HCT116 (cell line): ENCODE measurements around the gene FAM53B. TPM values are rescaled to one million over a fixed set of nuclear protein-coding genes. Genes with fewer than 3 reads are reported as not detected.
A peak's percentile ranks its signal among the peaks of the same experiment; 100 is the strongest.

Experiments
- ATAC-seq: fragments of 200-7000 bp; cut with Tn5 transposase; 2 replicates; pipeline ENCODE4 v1.9.1; 2020; ENCODE audit warnings: mild to moderate bottlenecking, moderate library complexity
- BruUV-seq: library from RNA; stranded (reverse); fragments of 400-500 nt; replicated peaks from 2 replicates; lab custom pipeline; 2021; lab: Mats Ljungman, UMichigan
- CTCF ChIA-PET: fragments of 300-600 bp; sonication (Branson Sonifier 250); formaldehyde crosslinking; loops from one replicate; lab custom pipeline; 2021; ENCODE audit warnings: antibody characterized with exemption; lab: Charles Lee
- POLR2A ChIA-PET: fragments of 300-600, 350-600 bp; sonication (Branson Sonifier 250); formaldehyde crosslinking; loops from one replicate; lab custom pipeline; 2021; ENCODE audit warnings: antibody characterized with exemption; lab: Charles Lee
- RAD21 ChIA-PET, 2 experiments: fragments of 300-600 bp; sonication (Branson Sonifier 250); formaldehyde crosslinking; loops; one replicate each; lab custom pipeline; 2023; ENCODE audit warnings: low total read pairs in 2 of 2; ENCODE audit not compliant: uncharacterized antibody in 2 of 2, unreplicated experiment in 2 of 2, low non-redundant PET in 1 of 2; lab: Charles Lee
- DNase-seq: peaks from one replicate; pipeline ENCODE4 v3.0.0-alpha.2; 2010; ENCODE audit warnings: low read depth, low spot score
- H2AFZ ChIP-seq: fragments of 200-600 bp; shearing (Covaris generic), sonication (generic); 2 replicates; pipeline ENCODE4 v1.6.1; 2017; ENCODE audit warnings: low read depth, mixed run types, mixed read lengths, antibody characterized with exemption, low read length; ENCODE audit not compliant: poor library complexity, severe bottlenecking
- H3K27ac ChIP-seq: 2 replicates; pipeline ENCODE4 v1.5.1; 2012; ENCODE audit warnings: low read depth, low read length
- H3K27me3 ChIP-seq: fragments of 200-600 bp; sonication (generic); 2 replicates; pipeline ENCODE4 v1.6.1; 2016; ENCODE audit warnings: mixed run types, low read length, mixed read lengths; ENCODE audit not compliant: insufficient read depth
- H3K36me3 ChIP-seq, 2 experiments: fragments of 200-500 bp in 1 of 2; fragments of 200-600 bp in 1 of 2; sonication (Bioruptor generic) in 1 of 2; sonication (generic) in 1 of 2; 2 replicates each; pipeline versions ENCODE4 v1.5.1 to v1.6.1; 2014 to 2016; ENCODE audit warnings: low read length in 2 of 2, inconsistent platforms in 1 of 2, mixed read lengths in 1 of 2, mixed run types in 1 of 2; ENCODE audit not compliant: insufficient read depth in 2 of 2, control insufficient read depth in 1 of 2
- H3K4me1 ChIP-seq, 2 experiments: fragments of 200-600 bp in 1 of 2; sonication (generic) in 1 of 2; 2 replicates each; pipeline versions ENCODE4 v1.5.1 to v1.6.1; 2012 to 2017; ENCODE audit warnings: low read length in 2 of 2, inconsistent platforms in 1 of 2, mild to moderate bottlenecking in 1 of 2, mixed read lengths in 1 of 2, mixed run types in 1 of 2, moderate library complexity in 1 of 2; ENCODE audit not compliant: insufficient read depth in 2 of 2, control insufficient read depth in 1 of 2
- H3K4me2 ChIP-seq: fragments of 200-600 bp; sonication (generic); 2 replicates; pipeline ENCODE4 v1.6.1; 2017; ENCODE audit warnings: mixed run types, low read length, mixed read lengths
- H3K4me3 ChIP-seq, 2 experiments: fragments of 200-600 bp in 1 of 2; sonication (generic) in 1 of 2; replicated peaks in 1 of 2; 2 replicates each; pipeline ENCODE4 v1.5.1; 2011 to 2016; ENCODE audit warnings: low read length in 2 of 2, control low read depth in 1 of 2, low read depth in 1 of 2, mild to moderate bottlenecking in 1 of 2, mixed read lengths in 1 of 2, mixed run types in 1 of 2
- H3K79me2 ChIP-seq: fragments of 200-600 bp; sonication (generic); 2 replicates; pipeline ENCODE4 v1.6.1; 2017; ENCODE audit warnings: mild to moderate bottlenecking, mixed run types, low read length, moderate library complexity, mixed read lengths; ENCODE audit not compliant: insufficient read depth
- H3K9ac ChIP-seq: fragments of 200-600 bp; sonication (generic); 2 replicates; pipeline ENCODE4 v1.6.1; 2016; ENCODE audit warnings: low read length, mixed read lengths
- H3K9me2 ChIP-seq: fragments of 200-600 bp; sonication (generic), shearing (Covaris generic); 2 replicates; pipeline ENCODE4 v1.6.1; 2017; ENCODE audit warnings: mixed run types, mild to moderate bottlenecking, moderate library complexity; ENCODE audit not compliant: insufficient read depth
- H3K9me3 ChIP-seq, 2 experiments: fragments of 200-500 bp in 1 of 2; fragments of 200-600 bp in 1 of 2; sonication (Bioruptor generic) in 1 of 2; sonication (generic) in 1 of 2; 2 replicates each; pipeline ENCODE4 v1.6.1; 2014 to 2017; ENCODE audit warnings: low read length in 2 of 2, mixed read lengths in 2 of 2, inconsistent platforms in 1 of 2, low read depth in 1 of 2, mild to moderate bottlenecking in 1 of 2, mixed run types in 1 of 2, moderate library complexity in 1 of 2; ENCODE audit not compliant: control insufficient read depth in 1 of 2, insufficient read depth in 1 of 2
- H4K20me1 ChIP-seq: fragments of 200-600 bp; sonication (generic), shearing (Covaris generic); 2 replicates; pipeline ENCODE4 v1.6.1; 2017; ENCODE audit warnings: mixed run types, mild to moderate bottlenecking, moderate library complexity; ENCODE audit not compliant: insufficient read depth
- CBX3 ChIP-seq: IDR thresholded peaks from 2 replicates; pipeline ENCODE4 v1.6.1; 2012; ENCODE audit warnings: low read depth
- CTCF ChIP-seq, 3 experiments: fragments of 200-600 bp in 1 of 3; sonication (generic) in 1 of 3; IDR thresholded peaks in 2 of 3; conservative IDR thresholded peaks in 1 of 3; 2 replicates each; pipeline ENCODE4 v1.5.1; 2012 to 2017; ENCODE audit warnings: low read depth in 2 of 3, low read length in 2 of 3, antibody characterized with exemption in 1 of 3, borderline replicate concordance in 1 of 3, control low read depth in 1 of 3, mild to moderate bottlenecking in 1 of 3, mixed read lengths in 1 of 3, mixed run types in 1 of 3, moderate library complexity in 1 of 3; ENCODE audit not compliant: insufficient read depth in 1 of 3
- JUND ChIP-seq: IDR thresholded peaks from 2 replicates; pipeline ENCODE4 v1.6.1; 2012
- MAX ChIP-seq: IDR thresholded peaks from 2 replicates; pipeline ENCODE4 v1.6.1; 2012
- POLR2AphosphoS5 ChIP-seq: IDR thresholded peaks from 2 replicates; pipeline ENCODE4 v1.6.1; 2011; ENCODE audit warnings: mild to moderate bottlenecking, low read depth, low read length, moderate library complexity
- SP1 ChIP-seq: IDR thresholded peaks from 2 replicates; pipeline ENCODE4 v1.6.1; 2012; ENCODE audit warnings: low read depth
- ZNF274 ChIP-seq: fragments of 200-500 bp; sonication (Bioruptor generic); IDR thresholded peaks from 2 replicates; pipeline ENCODE4 v1.6.1; 2014; ENCODE audit warnings: mild to moderate bottlenecking, low read depth, low read length, inconsistent platforms
- intact Hi-C: fragments of 100-400 bp; cut with micrococcal nuclease; formaldehyde crosslinking; loops from 2 replicates; pipeline ENCODE4 v1.10.0; 2022
- total RNA-seq: library from RNA; stranded (reverse); gene quantifications from one replicate; pipeline ENCODE4 v1.2.1, GENCODE V29; 2021; ENCODE audit not compliant: unreplicated experiment
- TF ChIP-seq, protein P1 (sequence below): IDR thresholded peaks from 2 replicates; pipeline ENCODE4 v1.6.1; 2011; ENCODE audit warnings: mild to moderate bottlenecking, low read length, moderate library complexity; ENCODE audit not compliant: insufficient replicate concordance; ENCODE audit errors: extremely low read depth
- TF ChIP-seq, protein P2 (sequence below): IDR thresholded peaks from 2 replicates; pipeline ENCODE4 v1.6.1; 2012; ENCODE audit warnings: low read depth

Gene FAM53B
- total RNA-seq, 1 experiment from 2014 or later: 19.6 TPM

GRCh38 chr10:124612611-124613498 lies 131.3 kb downstream of the FAM53B start:
- Histone ChIP-seq H3K36me3 (no peaks in the 10 kb centered on the region), H3K27ac (no peak overlapping the region), H3K79me2 (no peaks in the 10 kb centered on the region), H3K4me3 (no peak overlapping the region), H2AFZ (no peak overlapping the region), H3K9me2 (no peaks in the 10 kb centered on the region), H3K27me3 (no peaks in the 10 kb centered on the region), H3K4me1 (peaks cover 7 to 14% of the 10 kb centered on the region in 2 experiments; a peak in 3 of 4 replicates), H4K20me1 (no peaks in the 10 kb centered on the region), H3K4me2 (peak overlapping the region; percentile 52), H3K9me3 (no peaks in the 10 kb centered on the region), H3K9ac (peak overlapping the region; percentile 6; the same call in 1 of the 2 replicates)
- ChIA-PET POLR2A (no interaction called here), CTCF (interaction anchor here (1.7 kb wide), 1 partner anchor 129 kb away, joined by 4 read pairs; no protein-coding TSS in a partner anchor), RAD21 (no interaction called here)
- BruUV-seq: no TSS peak
- no peak for TF ChIP-seq MAX
- TF ChIP-seq CTCF (IDR thresholded peaks at IDR 0.05 in 2 of 3, conservative IDR thresholded peaks at IDR 0.05 in 1 of 3; ENCODE audit: borderline replicate concordance in 1 of 3, insufficient read depth in 1 of 3, low read depth in 2 of 3, low read length in 2 of 3): 0 out of 6 replicates have a peak, but pooled peaks of 1 of the 3 experiments have one; percentile 8
- intact Hi-C loops: no loop called here
- DNase-seq: peak; percentile 13
- ATAC-seq: peak; percentile 82

DNA sequence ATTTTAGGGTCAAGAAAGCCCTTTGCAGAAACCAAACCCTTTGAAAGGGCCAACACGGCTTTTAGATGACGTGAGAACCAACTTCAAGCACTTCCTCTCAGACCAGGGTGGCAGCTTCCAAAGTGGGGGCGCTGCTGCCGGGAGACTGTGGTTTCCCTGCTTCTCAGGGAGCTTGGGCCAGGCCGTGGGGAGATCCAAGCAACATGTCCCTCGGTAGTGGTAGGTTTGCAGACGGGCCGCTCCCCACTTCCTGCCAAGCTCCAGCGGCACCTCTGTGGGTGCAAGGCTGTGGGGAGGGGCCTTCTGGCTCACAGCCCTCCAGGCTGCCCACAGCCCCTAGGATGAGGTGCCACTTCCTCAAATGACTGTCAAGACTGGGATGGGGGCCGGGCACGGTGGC lies 132.4 kb downstream of the FAM53B start:
- intact Hi-C loops: no loop called here
- Histone ChIP-seq H2AFZ (no peak overlapping the region), H3K4me1 (peaks cover 7 to 14% of the 10 kb centered on the region in 2 experiments; a peak in 3 of 4 replicates), H3K4me3 (no peak overlapping the region), H4K20me1 (no peaks in the 10 kb centered on the region), H3K36me3 (no peaks in the 10 kb centered on the region), H3K27me3 (no peaks in the 10 kb centered on the region), H3K27ac (no peak overlapping the region), H3K9ac (no peak overlapping the region), H3K79me2 (no peaks in the 10 kb centered on the region), H3K4me2 (no peak overlapping the region), H3K9me3 (no peaks in the 10 kb centered on the region), H3K9me2 (no peaks in the 10 kb centered on the region)
- no TSS peak for BruUV-seq
- DNase-seq (no peak), ATAC-seq (no peak)
- POLR2A ChIA-PET: no interaction called here
- CTCF ChIA-PET: interaction anchor here (1.7 kb wide), 1 partner anchor 130 kb away, joined by 4 read pairs; no protein-coding TSS in a partner anchor
- RAD21 ChIA-PET: no interaction called here
- TF ChIP-seq POLR2AphosphoS5 (no peak), JUND (no peak), SP1 (no peak), ZNF274 (no peak), CBX3 (no peak)
- TF ChIP-seq, protein P1, sequence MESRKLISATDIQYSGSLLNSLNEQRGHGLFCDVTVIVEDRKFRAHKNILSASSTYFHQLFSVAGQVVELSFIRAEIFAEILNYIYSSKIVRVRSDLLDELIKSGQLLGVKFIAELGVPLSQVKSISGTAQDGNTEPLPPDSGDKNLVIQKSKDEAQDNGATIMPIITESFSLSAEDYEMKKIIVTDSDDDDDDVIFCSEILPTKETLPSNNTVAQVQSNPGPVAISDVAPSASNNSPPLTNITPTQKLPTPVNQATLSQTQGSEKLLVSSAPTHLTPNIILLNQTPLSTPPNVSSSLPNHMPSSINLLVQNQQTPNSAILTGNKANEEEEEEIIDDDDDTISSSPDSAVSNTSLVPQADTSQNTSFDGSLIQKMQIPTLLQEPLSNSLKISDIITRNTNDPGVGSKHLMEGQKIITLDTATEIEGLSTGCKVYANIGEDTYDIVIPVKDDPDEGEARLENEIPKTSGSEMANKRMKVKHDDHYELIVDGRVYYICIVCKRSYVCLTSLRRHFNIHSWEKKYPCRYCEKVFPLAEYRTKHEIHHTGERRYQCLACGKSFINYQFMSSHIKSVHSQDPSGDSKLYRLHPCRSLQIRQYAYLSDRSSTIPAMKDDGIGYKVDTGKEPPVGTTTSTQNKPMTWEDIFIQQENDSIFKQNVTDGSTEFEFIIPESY: no peak
- TF ChIP-seq, protein P2, sequence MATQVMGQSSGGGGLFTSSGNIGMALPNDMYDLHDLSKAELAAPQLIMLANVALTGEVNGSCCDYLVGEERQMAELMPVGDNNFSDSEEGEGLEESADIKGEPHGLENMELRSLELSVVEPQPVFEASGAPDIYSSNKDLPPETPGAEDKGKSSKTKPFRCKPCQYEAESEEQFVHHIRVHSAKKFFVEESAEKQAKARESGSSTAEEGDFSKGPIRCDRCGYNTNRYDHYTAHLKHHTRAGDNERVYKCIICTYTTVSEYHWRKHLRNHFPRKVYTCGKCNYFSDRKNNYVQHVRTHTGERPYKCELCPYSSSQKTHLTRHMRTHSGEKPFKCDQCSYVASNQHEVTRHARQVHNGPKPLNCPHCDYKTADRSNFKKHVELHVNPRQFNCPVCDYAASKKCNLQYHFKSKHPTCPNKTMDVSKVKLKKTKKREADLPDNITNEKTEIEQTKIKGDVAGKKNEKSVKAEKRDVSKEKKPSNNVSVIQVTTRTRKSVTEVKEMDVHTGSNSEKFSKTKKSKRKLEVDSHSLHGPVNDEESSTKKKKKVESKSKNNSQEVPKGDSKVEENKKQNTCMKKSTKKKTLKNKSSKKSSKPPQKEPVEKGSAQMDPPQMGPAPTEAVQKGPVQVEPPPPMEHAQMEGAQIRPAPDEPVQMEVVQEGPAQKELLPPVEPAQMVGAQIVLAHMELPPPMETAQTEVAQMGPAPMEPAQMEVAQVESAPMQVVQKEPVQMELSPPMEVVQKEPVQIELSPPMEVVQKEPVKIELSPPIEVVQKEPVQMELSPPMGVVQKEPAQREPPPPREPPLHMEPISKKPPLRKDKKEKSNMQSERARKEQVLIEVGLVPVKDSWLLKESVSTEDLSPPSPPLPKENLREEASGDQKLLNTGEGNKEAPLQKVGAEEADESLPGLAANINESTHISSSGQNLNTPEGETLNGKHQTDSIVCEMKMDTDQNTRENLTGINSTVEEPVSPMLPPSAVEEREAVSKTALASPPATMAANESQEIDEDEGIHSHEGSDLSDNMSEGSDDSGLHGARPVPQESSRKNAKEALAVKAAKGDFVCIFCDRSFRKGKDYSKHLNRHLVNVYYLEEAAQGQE: no peak
